IPS-18c (cell line): Measurements from ENCODE around the gene DGKB.

Experiments used
- H3K4me3 ChIP-seq: 2 replicates; pipeline ENCODE4 v1.7.0; 2013; ENCODE audit warnings: low read depth, mild to moderate bottlenecking, low read length, moderate library complexity; ENCODE audit not compliant: insufficient read depth
- H3K9me3 ChIP-seq: one replicate; pipeline ENCODE4 v1.6.1; 2013; ENCODE audit warnings: mild to moderate bottlenecking, low read length, moderate library complexity; ENCODE audit not compliant: control insufficient read depth, insufficient read depth

The DGKB gene

DNA sequence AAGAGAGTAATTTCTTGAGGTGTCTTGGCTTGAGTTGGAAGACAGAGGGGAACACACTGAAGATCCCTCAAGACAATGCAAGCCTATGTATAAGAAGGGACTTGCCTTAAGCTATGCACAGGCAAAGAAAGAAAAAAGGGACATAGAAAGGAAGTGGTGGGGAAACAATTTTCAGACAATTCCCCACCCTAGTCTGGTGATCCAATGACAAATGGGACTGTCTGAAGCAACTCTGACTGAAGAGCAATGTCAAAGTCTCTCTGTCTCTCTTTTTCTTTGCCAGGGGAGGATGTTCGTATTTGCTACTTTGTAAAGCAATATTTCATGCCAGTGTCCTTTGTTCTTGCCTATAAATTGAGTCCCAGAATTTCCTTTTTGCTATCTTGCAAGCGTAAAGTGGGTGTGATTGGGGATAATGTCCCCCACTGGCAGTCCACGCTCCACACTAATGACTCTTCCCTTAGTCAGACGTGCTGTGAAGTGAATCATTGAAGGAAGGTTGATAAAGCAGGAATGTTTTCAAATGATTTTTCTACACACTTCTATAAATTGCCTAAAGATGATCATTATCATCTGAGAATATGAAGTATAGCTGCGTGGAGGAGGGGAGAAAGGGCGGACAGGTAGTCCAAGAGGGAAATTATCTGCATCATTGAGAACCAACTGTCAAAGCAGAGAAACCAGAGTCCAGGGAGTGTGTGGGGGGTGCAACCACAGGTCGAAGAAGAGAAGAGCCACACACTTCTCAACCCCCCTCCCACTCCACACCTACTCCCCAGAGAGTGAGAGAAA is 669.3 kb downstream of the DGKB start:
- no peaks in the 10 kb centered on the region for H3K9me3 ChIP-seq

DNA sequence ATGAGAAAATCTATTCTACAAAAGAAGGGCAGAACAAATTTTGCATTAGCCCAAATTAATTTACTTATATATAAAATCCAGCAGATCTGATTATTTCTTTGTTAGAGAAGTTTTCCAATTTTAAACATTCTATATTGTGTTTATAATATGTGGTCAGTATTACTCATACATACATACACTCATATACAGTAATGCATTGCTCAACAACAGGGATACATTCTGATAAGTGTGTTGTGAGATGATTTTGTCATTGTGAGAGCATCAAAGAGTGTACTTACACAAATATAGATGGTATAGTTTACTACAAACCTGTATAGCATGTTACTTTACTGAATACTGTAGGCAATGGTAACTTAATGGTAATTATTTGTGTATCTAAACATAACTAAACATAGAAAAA is 673.5 kb downstream of the DGKB start:
- no peaks in the 10 kb centered on the region for H3K9me3 ChIP-seq

More for the DNA sequence above, 669.3 kb downstream of the DGKB start:
- H3K4me3 ChIP-seq: no peak overlapping the region

DNA sequence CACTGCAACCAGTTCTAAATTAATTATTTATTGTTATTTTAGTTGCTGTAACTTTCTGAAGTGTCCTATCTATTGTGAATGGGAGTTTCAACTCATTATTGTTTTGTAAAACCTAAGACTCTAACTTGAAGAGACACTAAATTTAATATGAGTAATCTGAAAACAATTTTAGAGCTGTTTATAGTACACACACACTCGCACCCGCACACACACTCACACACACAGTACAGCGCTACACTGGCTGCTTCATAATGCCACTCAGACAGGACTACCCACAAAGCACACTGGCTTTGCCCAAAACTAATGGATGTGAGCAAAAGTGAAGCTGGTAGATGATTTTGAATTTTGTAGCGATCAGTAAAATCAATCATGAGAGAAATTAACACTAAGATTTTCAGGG is 674.2 kb downstream of the DGKB start:
- H3K4me3 ChIP-seq: no peak overlapping the region
- H3K9me3 ChIP-seq: no peaks in the 10 kb centered on the region

More for the DNA sequence above, 673.5 kb downstream of the DGKB start:
- H3K4me3 ChIP-seq: no peak overlapping the region

DNA sequence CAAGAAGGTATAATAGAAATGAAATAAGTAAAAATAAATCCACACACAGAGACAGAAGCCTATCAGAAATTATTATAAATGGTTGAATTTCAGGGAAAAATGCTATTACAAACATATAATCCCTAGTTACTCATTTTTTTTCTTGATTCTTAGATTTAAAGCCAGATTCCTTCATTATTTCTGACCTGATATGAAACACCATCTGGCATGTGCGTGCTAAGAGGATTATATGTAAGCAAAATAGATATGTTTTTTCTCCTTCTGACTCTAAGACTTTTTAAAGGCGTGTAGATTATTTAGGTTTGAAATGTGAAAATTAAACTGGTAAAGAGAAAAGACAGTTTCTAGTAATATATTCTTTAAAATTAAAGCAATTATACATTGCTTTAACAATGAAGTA is 676.4 kb downstream of the DGKB start:
- no peak overlapping the region for H3K4me3 ChIP-seq
- no peaks in the 10 kb centered on the region for H3K9me3 ChIP-seq

DNA sequence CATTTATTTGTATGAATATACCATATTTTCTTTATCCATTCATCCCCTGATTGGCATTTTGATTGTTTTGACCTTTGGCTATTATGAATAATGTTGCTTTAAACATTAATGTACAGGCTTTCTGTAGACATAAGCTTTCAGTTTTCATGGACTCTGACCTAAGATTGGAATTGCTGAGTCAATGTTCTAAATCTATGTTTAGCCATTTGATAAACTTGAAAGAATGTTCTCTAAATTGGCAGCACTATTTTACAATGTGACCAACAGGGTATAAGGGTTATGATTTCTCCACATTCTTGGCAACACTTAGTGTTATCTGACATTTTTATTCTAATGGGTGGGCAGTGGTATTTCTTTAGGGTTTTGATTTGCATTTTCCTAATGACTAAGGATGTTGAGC is 683.4 kb downstream of the DGKB start:
- Histone ChIP-seq H3K4me3 (no peak overlapping the region), H3K9me3 (no peaks in the 10 kb centered on the region)

DNA sequence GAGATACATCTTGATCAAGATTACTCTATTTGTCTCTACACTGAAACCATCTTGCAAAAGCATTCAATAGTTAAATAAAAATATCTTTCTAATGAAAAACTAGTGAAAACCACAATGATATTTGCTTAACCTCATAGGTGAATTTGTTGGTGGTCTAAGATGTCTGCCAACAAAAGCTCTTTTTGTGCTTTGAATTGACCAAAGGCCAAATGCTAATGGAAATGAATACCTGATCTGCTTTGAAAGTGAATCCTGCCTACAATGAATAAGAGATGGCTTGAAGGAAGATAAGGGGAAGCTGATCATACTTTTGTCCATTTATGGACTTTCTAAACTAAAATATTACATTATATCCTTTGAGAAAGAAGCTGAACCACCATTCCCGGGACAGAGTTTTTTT is 684.2 kb downstream of the DGKB start:
- no peaks in the 10 kb centered on the region for H3K9me3 ChIP-seq
- no peak overlapping the region for H3K4me3 ChIP-seq

DNA sequence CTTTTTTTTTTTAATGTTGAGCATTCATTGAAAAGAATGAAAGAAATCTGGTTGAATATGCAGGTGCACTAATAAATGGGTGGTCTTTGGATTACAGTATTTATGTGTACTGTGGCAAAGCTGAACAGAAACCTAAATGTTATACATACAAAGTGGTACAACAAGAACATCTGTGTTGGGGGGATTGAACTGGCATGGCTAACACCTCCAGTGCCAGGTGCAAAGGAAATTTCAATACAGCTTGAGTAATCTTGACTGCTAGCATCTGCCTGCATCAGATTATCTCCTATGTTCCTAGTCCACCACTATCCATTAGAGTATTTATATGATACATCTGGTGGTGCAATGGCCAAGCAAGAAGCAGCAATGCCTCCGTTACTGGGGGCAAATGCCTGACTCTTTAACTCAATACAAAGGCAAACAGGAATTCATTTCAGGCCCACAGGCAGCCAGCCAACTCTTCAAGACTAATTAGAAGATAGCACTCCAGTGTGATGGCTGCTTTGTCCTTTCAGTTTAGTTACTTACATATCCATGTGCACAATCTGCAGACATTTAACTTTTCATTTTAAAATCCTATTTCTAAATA is 692.6 kb downstream of the DGKB start:
- no peaks in the 10 kb centered on the region for H3K9me3 ChIP-seq
- no peak overlapping the region for H3K4me3 ChIP-seq

DNA sequence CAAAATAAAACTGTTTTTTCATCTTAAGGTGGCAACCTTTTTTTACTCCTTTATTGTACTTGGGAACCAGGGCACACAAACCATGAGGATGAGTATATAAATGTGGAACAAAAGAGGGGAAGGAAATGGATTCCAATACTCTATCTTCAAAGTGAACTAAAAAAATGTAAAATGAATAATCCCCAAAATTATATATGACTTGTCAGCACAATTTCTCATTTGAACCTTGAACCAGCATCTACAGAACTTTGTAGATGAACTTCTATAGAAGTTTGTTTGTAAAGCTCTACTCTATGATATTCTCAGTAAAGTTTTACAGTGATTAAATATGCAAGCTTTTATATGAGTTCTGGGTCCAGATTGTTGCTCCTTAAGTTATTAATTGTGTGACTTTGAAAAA is 694.8 kb downstream of the DGKB start:
- no peaks in the 10 kb centered on the region for H3K9me3 ChIP-seq

DNA sequence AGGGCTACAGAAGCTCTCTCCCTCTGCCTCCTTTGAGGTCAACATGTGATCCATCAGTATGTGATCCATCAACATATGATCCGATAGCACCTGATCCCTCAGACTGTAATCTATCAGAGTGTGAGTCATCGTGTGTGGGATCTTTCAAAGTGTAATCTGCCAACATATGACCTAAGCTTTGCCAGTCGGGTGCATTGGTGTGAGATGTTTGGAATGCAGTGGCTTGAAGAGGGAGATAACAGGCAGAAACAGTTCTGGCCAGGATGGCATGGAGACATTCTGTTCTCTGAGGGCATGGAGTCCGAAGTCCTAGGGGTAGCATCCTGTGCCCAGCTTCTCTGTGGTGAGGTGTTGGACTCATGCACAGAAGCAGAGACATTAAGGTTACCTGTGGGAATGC is 695.4 kb downstream of the DGKB start:
- Histone ChIP-seq H3K9me3 (no peaks in the 10 kb centered on the region), H3K4me3 (no peak overlapping the region)

More for the DNA sequence above, 694.8 kb downstream of the DGKB start:
- H3K4me3 ChIP-seq: no peak overlapping the region

DNA sequence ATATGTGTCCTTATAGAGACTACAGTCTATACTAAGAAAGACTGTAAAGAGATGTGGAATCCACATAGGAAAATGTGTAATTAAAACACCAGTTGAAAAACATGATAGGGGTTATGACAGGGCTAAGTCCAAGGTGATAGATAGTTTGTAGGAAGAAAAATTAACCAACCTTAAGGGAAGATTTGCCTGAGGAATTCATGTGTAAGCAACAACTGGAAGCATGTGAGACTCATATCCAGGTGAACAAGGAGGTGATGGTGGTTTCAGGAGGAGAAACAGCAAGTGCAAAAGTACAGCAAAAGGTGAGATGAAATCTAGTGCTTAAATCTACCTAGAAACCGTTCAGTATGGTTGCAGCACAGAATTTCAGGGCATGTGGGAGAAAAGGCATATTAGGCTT is 696.4 kb downstream of the DGKB start:
- H3K4me3 ChIP-seq: no peak overlapping the region
- no peaks in the 10 kb centered on the region for H3K9me3 ChIP-seq

DNA sequence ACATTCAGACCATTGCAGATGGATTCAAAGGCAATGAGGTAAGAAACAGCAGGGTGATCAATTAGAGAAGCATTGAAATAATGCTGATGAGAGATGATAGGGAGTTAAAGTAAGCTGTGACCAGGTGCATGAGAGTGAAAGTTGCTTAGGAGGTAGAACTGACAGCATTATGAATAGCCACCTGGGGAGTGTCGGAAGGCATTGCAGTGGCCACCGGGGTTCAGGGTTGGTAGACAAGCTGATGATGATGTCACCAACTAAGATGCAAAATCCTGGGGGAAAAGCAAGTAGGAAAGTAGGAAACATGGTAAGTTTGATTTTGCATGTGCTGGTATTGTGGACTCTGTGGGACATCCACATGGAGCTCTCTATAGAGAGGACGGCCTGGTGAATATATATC is 701.2 kb downstream of the DGKB start:
- no peaks in the 10 kb centered on the region for H3K9me3 ChIP-seq
- no peak overlapping the region for H3K4me3 ChIP-seq

DNA sequence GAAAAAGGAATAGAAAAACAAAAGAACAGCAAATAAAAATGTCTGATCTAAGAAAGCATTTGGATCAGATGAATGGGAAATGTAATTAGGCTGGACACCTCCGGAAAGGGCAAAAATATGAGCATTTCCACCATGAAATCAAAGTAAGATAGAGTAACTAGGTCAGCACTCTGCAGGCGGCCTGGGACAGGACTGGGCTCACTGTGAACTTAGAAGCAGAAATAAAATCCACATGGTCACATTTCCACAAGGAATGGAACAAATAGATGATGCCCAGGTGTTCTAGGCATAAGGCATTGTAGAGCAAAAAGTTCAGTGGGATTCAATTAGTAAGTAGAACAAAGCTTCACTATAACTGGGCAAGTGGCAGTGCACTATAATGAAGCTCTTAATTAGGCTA is 703.2 kb downstream of the DGKB start:
- Histone ChIP-seq H3K4me3 (no peak overlapping the region), H3K9me3 (no peaks in the 10 kb centered on the region)

DNA sequence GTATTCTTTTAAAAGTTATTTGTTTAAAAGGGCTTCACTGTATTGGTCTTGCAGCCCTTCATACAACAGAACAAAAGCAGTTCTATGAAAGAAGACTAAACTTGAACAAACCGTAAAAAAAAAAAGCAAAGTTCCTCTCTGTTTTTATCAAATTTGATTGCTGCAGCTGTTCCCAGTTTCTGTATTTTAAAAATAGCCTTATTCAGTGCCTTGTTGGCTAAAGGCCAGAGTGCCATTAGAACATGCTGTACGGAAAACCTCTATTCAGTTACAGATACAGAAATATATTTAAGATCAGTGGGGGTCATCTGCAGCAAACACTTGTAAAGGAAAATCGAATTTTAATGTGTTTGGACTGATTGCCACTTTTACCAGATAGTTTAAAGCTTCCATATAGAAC is 705.3 kb downstream of the DGKB start:
- H3K9me3 ChIP-seq: no peaks in the 10 kb centered on the region
- no peak overlapping the region for H3K4me3 ChIP-seq

DNA sequence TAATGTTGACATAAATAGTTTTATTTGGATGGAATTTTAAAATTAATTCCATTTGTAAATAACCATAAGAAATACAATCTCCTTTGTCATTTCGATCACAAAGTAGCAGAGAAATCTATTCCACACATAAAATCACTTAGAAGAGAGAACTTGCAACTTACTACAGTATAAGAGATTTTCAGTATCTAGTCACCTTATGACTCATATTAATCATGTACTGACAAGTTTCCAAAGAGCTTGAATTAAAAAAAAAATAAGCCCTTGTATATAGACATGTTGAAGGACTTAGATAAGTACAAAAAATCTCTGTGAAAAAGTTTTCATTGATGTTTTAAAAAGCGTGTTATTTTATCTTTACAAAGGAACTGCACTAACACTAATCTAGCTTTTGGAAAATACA is 706.0 kb downstream of the DGKB start:
- no peak overlapping the region for H3K4me3 ChIP-seq
- no peaks in the 10 kb centered on the region for H3K9me3 ChIP-seq

DNA sequence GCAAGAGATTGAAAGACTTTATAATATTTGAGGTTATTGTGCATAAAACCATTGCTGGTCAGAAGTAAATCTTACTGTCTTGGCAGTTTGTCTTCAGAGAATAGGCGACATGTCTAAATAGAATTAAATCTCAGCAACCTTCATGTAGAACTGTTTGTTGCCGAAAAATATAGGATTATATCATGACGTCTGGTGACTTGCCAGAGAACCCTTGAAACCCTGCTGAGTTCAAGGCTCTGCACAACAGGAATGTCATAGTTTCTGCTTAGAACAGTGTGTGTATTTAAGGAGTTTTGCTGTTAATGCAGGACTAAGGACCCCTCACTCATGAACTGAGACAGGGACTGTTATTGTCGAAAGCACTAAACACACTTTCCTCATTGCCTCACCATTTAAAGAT is 706.7 kb downstream of the DGKB start:
- Histone ChIP-seq H3K9me3 (no peaks in the 10 kb centered on the region), H3K4me3 (no peak overlapping the region)

DNA sequence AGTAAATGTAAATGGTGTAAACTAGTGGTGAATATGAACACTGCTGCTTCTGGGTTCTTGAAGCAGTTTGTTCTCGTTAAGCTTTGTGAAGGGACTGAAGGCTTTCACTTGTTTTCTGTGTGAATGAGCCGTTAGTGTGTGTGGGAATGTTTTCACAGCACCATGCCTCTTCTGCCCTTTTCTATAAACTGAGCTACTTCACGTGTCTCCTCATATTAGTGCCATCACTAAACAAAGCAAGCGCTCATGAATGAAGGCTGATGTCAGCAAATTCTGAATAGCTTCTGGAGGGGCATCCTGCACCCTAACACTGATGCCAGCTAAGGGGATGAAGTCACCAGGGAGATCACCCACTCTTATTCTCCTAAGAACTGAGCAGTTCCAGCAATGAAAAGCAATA is 707.5 kb downstream of the DGKB start:
- Histone ChIP-seq H3K4me3 (no peak overlapping the region), H3K9me3 (no peaks in the 10 kb centered on the region)

DNA sequence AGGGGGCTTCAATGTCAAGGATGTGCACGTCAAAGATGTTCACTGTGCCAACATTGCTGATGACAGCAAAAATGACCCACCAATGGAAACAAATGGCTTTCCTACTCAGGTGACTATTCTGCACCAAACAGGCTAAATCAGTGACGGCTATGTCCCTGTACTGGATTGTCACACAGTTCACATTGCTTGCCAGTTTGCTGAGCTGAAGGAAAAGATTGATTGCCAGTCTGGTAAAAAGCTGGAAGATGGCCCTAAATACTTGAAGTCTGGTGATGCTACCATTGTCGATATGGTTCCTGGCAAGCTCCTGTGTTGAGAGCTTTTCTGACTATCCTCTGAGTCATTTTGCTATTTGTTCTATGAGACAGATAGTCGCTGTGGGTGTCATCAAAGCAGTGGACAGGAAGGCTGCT is 710.9 kb downstream of the DGKB start:
- Histone ChIP-seq H3K4me3 (no peak overlapping the region), H3K9me3 (no peaks in the 10 kb centered on the region)

DNA sequence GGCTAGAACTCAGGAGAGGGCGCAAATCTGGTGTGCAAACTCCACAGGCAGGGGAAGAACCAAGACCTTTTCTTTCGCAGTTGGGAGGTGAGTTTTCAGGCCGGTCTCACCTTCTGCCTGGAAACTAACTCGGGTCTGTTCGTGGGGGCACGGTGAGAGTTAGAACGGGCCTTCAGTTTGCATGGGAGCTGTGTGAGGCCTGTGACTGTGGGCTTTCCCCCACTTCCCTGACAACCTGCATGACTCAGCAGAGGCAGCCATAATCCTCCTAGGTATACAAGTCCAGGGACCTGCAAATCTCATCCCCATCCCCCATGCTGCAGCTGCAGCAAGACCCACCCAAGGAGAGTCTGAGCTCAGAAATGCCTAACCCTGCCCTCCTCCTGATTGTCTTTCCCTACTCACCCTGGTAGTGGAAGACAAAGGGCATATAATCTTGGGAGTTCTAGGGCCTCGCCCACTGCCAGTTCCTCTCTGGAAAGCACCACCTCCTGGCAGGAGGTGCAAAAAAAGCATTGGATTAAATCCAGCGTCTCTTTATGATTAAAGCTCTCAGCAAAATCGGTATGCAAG is 718.2 kb downstream of the DGKB start:
- H3K4me3 ChIP-seq: no peak overlapping the region

More for the DNA sequence above, 718.2 kb downstream of the DGKB start:
- H3K9me3 ChIP-seq: no peaks in the 10 kb centered on the region
